Ecto neural progenitor cell (in vitro differentiated cells): ENCODE measurements around the gene BCL11A.

ENCODE experiments used
- DNase-seq: peaks from one replicate; pipeline ENCODE4 v3.0.0-alpha.2; 2018; ENCODE audit warnings: low spot score

BCL11A gene

GRCh38 chr2:60525899-60526298 is 27.6 kb downstream of the BCL11A start:
- DNase-seq, result no peak

DNA sequence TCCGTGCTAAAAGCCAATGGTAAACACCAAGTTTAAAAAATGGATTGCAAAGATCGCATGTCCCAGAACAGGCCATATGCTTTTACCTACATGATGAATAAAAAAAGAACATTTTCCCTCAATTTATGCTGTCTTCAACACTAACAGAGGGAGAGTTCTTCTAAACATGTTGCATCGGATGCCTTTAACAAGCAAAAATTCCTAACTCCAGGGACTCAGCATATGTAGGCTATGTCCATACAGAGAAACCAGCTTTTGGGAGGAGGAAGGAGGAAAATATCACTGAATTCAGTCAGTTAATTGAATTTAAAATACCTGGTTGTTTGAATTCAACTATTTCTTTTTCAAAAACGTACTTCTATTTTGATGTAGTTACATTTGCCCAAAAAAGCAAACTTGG is 28.6 kb downstream of the BCL11A start:
- no peak for DNase-seq

GRCh38 chr2:60523963-60524362 is 29.5 kb downstream of the BCL11A start:
- DNase-seq, result no peak

DNA sequence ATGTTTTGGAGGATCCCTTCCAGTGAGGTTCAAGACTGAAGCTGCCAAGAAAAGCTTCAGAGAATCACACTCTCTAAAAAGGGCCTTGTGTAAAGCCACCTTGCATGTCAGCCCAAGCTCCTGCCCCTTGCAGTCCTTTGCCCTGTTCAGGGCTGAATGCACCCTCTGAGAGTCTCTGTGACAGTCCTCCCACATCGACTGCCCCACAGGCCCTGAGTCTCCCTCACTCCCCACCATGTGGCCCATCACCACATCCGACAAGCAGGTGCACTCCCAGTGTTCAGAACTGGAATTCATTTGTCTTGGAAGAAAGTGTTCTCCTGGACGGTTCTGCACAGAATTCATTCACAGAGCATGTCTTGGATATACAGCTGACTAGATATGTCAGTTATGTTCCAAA is 31.0 kb downstream of the BCL11A start:
- DNase-seq, result no peak

DNA sequence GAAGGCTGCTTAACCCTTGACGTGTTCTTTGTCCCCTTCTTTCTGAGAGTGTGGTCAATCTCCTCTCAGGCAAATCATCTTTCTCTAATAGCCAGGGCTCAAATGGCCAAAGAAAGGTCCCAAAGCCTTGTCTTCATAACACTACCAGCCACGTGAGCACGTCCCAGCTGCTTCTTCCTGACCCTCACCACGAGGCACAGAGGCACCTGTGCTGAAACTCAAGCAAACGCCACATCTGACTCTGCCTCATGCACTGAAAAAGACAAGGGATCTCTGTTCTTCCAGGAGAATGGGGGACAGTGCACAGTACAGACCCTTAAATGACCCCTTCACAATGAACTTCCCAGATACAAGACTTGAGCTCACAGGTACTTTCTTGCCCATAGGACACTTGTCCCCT is 31.8 kb downstream of the BCL11A start:
- DNase-seq, result no peak

DNA sequence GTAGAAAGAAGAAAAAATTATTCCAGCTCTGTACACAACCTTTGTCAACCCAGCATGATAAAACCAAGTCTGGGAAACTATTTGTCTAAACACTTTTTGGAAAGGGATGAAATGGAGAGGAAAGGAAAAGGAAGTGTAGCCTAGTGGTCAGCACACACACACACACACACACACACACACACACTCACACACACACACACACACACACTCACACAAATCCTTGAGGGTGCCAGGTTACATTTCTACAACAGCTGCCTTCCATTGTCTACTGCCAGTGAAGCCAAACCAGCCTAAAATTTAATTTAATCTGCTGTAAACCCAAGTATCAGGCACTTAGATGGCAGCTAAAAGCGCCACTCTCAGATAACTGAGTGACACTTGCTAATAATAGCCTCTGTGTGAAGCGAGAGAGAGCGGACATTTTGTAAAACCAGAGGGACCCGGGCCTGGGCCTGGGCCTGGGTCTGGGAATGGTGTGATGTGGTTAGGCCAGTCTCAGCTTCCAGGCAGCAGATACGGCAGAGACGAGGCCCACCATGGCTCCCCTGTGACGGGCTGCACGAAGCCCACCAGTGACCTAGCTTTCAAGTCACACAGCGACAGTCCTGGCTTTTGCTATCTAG is 32.4 kb downstream of the BCL11A start:
- DNase-seq, result no peak

- no peak for DNase-seq
Observed at GRCh38 chr2:60520151-60520876, 33.1 kb downstream of the BCL11A start.

- DNase-seq, result no peak
Observed at GRCh38 chr2:60519231-60519863, 34.1 kb downstream of the BCL11A start.

DNA sequence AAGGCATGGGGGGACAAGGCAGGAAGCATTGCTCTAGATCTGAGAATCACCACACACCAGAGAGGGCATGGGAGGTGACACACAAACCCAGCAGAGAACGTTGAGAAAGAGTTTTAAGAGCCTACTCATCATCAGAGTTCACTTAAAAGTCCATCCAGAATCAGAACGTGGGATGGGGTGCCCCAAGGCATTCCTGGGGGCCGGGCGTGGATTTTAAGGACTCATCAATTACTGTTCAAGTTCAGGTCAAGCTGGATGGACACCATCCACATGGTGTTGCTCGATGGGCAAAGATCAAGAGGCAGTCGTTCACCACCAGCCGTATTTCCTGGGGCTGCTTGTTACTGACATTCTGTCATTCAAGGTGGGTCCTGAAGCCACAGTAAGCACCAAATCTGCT is 34.9 kb downstream of the BCL11A start:
- DNase-seq, result no peak

- no peak for DNase-seq
Observed at GRCh38 chr2:60517446-60517845, 36.0 kb downstream of the BCL11A start.

DNA sequence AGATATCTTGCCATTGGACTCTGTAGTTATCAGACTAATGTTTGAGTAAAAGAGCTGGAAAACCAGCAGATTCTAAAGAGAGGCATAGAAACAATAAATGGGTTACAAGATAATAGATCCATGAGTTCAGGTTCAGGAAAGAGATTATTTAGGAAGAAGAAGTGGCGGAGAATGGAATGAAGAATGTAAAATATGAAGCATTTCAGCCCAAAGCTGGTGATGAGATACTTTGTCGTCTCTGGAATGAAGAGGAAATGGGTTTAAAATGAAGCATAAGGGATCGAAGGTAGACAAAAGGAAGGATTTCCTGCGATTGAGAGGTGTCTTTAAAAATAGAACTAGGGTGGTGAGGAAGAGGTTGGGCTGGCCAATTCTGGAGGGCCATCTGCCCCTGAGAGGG is 36.6 kb downstream of the BCL11A start:
- DNase-seq, result no peak

DNA sequence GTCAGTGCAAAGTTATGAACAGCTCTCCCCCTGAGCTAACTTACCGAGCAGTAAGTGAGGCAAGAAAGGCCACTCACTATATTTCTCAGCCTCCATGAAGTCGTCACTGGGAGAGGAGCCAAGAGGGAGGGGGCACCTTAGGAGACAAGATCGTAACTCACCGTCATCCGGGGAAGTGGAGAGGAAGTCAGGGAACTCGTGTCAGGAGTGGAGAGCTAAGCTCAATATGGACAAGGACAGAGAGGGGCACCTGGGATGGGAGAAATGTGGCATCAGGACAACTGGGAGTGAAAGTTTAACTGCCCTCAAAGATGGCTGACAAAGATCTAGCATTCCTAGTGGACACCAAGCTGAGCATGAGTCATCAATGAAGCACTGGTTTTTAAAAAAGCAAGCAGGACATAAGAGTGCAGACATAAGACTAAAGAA is 37.1 kb downstream of the BCL11A start:
- DNase-seq, result no peak

GRCh38 chr2:60515721-60516226 is 37.7 kb downstream of the BCL11A start:
- DNase-seq, result no peak

DNA sequence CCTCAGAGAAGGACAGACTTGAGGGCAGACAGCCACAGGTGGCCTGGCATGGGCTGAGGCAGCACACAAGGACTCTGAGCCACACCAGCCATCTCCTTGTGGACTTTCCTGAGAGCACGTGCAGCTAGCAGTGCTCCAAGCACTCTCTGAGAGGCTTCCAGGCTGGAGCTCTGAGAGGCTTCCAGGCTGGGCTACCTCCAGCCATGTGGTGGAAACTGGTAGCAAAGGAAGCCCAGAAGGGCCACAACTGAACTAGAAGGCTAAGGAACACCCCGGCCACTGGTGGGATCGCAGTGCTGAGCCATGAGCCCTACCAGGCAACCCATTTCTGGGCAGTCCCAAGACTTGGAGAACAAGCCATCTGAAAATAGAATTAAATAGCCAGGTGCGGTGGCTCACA is 39.5 kb downstream of the BCL11A start:
- DNase-seq, result no peak

GRCh38 chr2:60513191-60513590 is 40.3 kb downstream of the BCL11A start:
- DNase-seq, result no peak

GRCh38 chr2:60512641-60513040 is 40.8 kb downstream of the BCL11A start:
- no peak for DNase-seq

DNA sequence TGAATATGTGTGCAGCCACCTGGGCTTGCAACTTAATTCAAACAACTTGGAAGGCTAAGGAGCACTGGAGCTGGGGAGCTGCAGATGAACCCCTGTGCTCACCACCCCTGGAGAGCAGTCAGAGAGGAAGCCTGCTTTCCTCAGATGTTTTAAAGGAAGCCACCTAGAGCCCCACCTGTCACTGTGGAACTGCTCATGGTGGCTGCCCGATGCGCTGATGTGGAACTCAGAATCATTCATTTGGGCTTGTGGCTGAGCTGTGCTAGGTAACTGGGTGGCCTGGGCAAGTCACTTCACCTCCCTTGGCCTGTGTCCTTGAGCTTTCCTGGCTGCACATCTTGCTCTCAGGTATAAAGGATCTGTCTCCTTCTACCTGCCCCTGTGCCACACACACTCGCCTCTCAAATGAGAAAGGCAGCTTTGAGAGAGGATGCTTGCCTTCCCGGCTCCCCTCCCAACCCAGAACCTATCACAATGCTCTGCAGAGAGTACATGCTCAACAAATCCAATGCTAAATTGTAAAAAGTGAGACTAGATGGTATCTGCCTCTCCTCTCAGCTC is 41.3 kb downstream of the BCL11A start:
- no peak for DNase-seq

DNA sequence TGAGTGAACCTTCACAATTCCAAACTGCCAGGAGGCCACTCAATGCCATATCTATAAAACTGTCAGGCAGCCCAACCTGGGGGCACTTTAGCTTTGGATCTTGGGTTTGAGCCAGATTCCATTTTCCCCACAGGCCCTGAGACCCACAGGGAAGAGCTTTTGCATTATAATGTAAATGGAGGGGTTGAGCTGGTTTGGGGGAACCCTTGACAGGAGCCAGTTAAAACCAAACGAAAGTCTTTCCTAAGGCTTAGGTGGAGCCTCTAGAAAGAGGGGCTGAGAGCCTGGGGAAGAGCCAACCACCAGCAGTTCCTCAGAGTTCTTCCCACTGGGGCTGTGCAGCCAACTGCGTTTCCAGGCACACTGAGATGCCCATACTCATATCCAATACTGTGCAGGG is 42.7 kb downstream of the BCL11A start:
- no peak for DNase-seq

DNA sequence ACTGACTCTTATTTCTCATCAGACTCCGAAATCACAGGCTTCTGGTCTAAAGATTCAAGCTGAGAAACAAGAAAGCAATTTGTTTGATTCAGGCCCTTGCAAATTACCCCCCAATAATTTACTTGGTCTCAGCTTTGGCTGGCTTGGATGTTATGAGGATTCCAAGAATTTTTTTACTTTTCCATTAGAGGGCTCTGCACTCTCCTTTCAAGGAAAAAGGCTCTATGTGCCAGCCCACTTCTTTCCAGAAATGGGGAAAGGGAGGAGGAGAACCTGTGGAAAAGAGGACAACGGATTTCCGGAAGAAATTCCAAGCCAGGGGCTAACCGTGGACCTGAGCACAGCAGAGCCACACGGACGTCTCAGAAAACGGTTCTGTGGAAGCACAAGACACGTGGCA is 44.4 kb downstream of the BCL11A start:
- no peak for DNase-seq

DNA sequence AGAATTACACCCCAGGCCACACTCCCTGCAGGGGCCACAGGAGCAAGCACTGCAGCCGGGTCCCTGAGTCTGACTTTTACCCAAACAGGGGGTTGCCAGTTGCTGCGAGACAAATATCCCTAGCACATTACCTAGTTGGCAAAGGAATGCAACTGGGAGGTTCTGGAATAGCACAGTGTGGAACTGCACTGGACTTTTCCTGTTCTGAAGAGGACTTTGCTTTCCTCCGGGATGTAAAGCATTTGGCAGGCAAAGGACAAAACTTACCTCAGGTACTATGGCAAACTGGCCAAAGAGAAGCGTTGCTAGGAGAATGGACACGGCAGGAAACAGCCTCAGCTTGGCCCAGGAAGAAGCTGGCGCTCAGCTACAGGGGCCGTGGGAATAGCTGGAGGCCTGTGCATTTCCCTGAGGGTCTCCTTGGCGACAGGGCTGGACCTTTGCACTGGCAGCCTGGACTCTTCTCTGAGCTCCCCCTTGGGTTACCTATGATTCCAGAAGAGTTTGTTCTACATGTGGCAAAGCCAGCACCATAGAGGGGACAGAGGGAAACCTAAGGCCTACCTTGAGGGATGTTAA is 45.0 kb downstream of the BCL11A start:
- no peak for DNase-seq

- DNase-seq, result no peak
Observed at GRCh38 chr2:60507211-60507965, 46.1 kb downstream of the BCL11A start.

DNA sequence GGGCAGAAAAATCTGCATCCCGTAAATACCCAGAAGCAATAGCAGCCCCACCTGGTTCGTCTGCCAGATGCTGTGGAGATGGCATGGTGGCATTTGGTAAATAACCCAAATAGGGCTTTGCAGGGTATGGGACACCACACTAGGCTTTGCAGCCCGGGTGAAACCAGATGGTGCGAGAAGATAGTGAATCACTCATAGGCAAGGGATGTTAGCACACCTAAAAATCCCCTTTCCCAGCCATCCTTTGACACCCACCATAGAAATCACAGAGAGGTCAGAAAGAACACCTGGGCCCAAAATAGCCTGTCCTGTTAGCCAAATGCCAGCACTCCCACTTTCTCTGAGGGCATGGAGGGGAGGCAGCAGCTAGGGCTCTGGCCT is 47.6 kb downstream of the BCL11A start:
- DNase-seq, result no peak
